Neural cell (in vitro differentiated cells): ENCODE measurements around the gene PFN2. TPM values are rescaled to one million over a fixed set of nuclear protein-coding genes. Genes with fewer than 3 reads are reported as not detected.
A peak's percentile ranks its signal among the peaks of the same experiment; 100 is the strongest.

Experiments
- H2AFZ ChIP-seq: fragments of 200-600, 300-800 bp; sonication (generic), shearing (Covaris generic); 2 replicates; pipeline ENCODE4 v1.6.0; 2014; ENCODE audit warnings: low read depth, mild to moderate bottlenecking, antibody characterized with exemption, low read length, moderate library complexity
- H3F3A ChIP-seq: fragments of 200-600 bp; shearing (Covaris generic); 2 replicates; pipeline ENCODE4 v1.6.1; 2016; ENCODE audit warnings: mild to moderate bottlenecking, moderate library complexity, mixed read lengths, antibody characterized with exemption, low read length; ENCODE audit not compliant: insufficient read depth, poor library complexity, severe bottlenecking
- H3K27ac ChIP-seq: fragments of 200-600, 300-800 bp; sonication (generic), shearing (Covaris generic); 2 replicates; pipeline ENCODE4 v1.5.1; 2014; ENCODE audit warnings: mild to moderate bottlenecking, low read length, moderate library complexity
- H3K27me3 ChIP-seq: fragments of 300-800, 200-600 bp; sonication (generic), shearing (Covaris generic); 2 replicates; pipeline ENCODE4 v1.6.0; 2014; ENCODE audit warnings: mild to moderate bottlenecking, low read depth, low read length, moderate library complexity; ENCODE audit not compliant: insufficient read depth
- H3K36me3 ChIP-seq: fragments of 300-800, 200-600 bp; sonication (generic), shearing (Covaris generic); 2 replicates; pipeline ENCODE4 v1.5.1; 2014; ENCODE audit warnings: mild to moderate bottlenecking, antibody characterized with exemption, low read length, moderate library complexity; ENCODE audit not compliant: insufficient read depth
- H3K4me2 ChIP-seq: fragments of 300-800, 200-600 bp; sonication (generic), shearing (Covaris generic); 2 replicates; pipeline ENCODE4 v1.6.0; 2014; ENCODE audit warnings: mild to moderate bottlenecking, low read length
- H3K4me3 ChIP-seq: fragments of 300-800, 200-600 bp; sonication (generic), shearing (Covaris generic); 2 replicates; pipeline ENCODE4 v1.5.1; 2014; ENCODE audit warnings: mild to moderate bottlenecking, low read length, moderate library complexity
- H3K79me2 ChIP-seq: fragments of 200-600 bp; shearing (Covaris generic); replicated peaks from 2 replicates; pipeline ENCODE4 v1.6.0; 2014; ENCODE audit warnings: mild to moderate bottlenecking, low read length, moderate library complexity; ENCODE audit not compliant: insufficient read depth
- H3K9ac ChIP-seq: fragments of 300-800, 200-600 bp; sonication (generic), shearing (Covaris generic); 2 replicates; pipeline ENCODE4 v1.6.1; 2016; ENCODE audit warnings: mild to moderate bottlenecking, low read length, mixed read lengths
- H3K9me2 ChIP-seq: fragments of 200-600 bp; shearing (Covaris generic); 2 replicates; pipeline ENCODE4 v1.6.1; 2016; ENCODE audit warnings: mild to moderate bottlenecking, low read length, mixed read lengths; ENCODE audit not compliant: insufficient read depth
- H3K9me3 ChIP-seq: fragments of 200-600, 300-800 bp; sonication (generic), shearing (Covaris generic); 2 replicates; pipeline ENCODE4 v1.6.1; 2016; ENCODE audit warnings: mild to moderate bottlenecking, mixed run types, low read length, moderate library complexity, mixed read lengths
- H4K20me1 ChIP-seq: fragments of 200-600 bp; shearing (Covaris generic); 2 replicates; pipeline ENCODE4 v1.6.1; 2016; ENCODE audit warnings: mild to moderate bottlenecking, mixed run types; ENCODE audit not compliant: insufficient read depth
- EP300 ChIP-seq: fragments of 450-650 bp; conservative IDR thresholded peaks from 2 replicates; pipeline ENCODE4 v1.6.1; 2014; ENCODE audit warnings: antibody characterized with exemption, mild to moderate bottlenecking, moderate library complexity; ENCODE audit not compliant: poor library complexity, severe bottlenecking
- EZH2 ChIP-seq: fragments of 200-600, 300-800 bp; shearing (Covaris generic), sonication (generic); IDR thresholded peaks from 2 replicates; pipeline ENCODE4 v1.6.1; 2014; ENCODE audit warnings: antibody characterized with exemption, low read length, borderline replicate concordance, mild to moderate bottlenecking; ENCODE audit not compliant: insufficient read depth, poor library complexity, severe bottlenecking
- MXI1 ChIP-seq: fragments of 450-650 bp; conservative IDR thresholded peaks from 2 replicates; pipeline ENCODE4 v1.6.1; 2014; ENCODE audit warnings: antibody characterized with exemption, mild to moderate bottlenecking; ENCODE audit not compliant: poor library complexity, severe bottlenecking
- POLR2AphosphoS5 ChIP-seq: IDR thresholded peaks from 2 replicates; pipeline ENCODE4 v1.6.1; 2012
- RAD21 ChIP-seq: fragments of 450-650 bp; conservative IDR thresholded peaks from 2 replicates; pipeline ENCODE4 v1.6.1; 2014; ENCODE audit warnings: antibody characterized with exemption, mild to moderate bottlenecking, moderate library complexity
- REST ChIP-seq: IDR thresholded peaks from 2 replicates; pipeline ENCODE4 v1.6.1; 2012; ENCODE audit warnings: borderline replicate concordance
- SMC3 ChIP-seq: fragments of 450-650 bp; conservative IDR thresholded peaks from 2 replicates; pipeline ENCODE4 v1.6.1; 2014; ENCODE audit warnings: antibody characterized with exemption, mild to moderate bottlenecking, moderate library complexity; ENCODE audit not compliant: poor library complexity
- TAF1 ChIP-seq: IDR thresholded peaks from 2 replicates; pipeline ENCODE4 v1.6.1; 2012; ENCODE audit warnings: low read depth
- polyA minus RNA-seq: library from RNA; depleted of rRNA, polyadenylated mRNA; stranded (reverse); fragments of >200 nt; gene quantifications from 2 replicates; pipeline ENCODE4 v1.2.3, GENCODE V29; 2014
- polyA plus RNA-seq: library from polyadenylated mRNA; depleted of rRNA; stranded (reverse); fragments of >200 nt; gene quantifications from 2 replicates; pipeline ENCODE4 v1.2.3, GENCODE V29; 2014
- TF ChIP-seq, protein P1 (sequence below): fragments of 450-650 bp; IDR thresholded peaks from 2 replicates; pipeline ENCODE4 v1.5.1; 2014; ENCODE audit warnings: antibody characterized with exemption, mild to moderate bottlenecking, moderate library complexity; ENCODE audit not compliant: poor library complexity, severe bottlenecking

PFN2 gene
- polyA plus RNA-seq (527 and 542 TPM in 2 replicates), polyA minus RNA-seq (387 and 394 TPM in 2 replicates)

GRCh38 chr3:149970716-149971402 lies at the start of gene PFN2:
Gene PFN2, minus strand, starts transcription at chr3:149970895. Its CDS starts 39 bp downstream, at chr3:149970856.
- no peaks in the 10 kb centered on the region for H3K9me3 ChIP-seq
- H3K4me2 ChIP-seq: peak within 1 kb of the TSS; percentile 93
- no peaks in the 10 kb centered on the region for H3K36me3 ChIP-seq
- H2AFZ ChIP-seq: peak within 1 kb of the TSS; percentile 83
- H3K27ac ChIP-seq: peak within 1 kb of the TSS; percentile 96
- no peaks in the 10 kb centered on the region for H3F3A ChIP-seq
- H3K9me2 ChIP-seq: no peaks in the 10 kb centered on the region
- no peaks in the 10 kb centered on the region for H3K27me3 ChIP-seq
- H3K4me3 ChIP-seq: peak within 1 kb of the TSS; percentile 71
- H3K79me2 ChIP-seq: peaks cover 65% of the 10 kb centered on the region
- H3K9ac ChIP-seq: peak within 1 kb of the TSS; percentile 96
- TF ChIP-seq EP300 (peak; percentile 71), MXI1 (peak; percentile 96), TAF1 (peak; percentile 91), REST (peak; percentile 68), POLR2AphosphoS5 (peak; percentile 88), SMC3 (no peak), RAD21 (no peak), EZH2 (no peak)
- TF ChIP-seq, protein P1, sequence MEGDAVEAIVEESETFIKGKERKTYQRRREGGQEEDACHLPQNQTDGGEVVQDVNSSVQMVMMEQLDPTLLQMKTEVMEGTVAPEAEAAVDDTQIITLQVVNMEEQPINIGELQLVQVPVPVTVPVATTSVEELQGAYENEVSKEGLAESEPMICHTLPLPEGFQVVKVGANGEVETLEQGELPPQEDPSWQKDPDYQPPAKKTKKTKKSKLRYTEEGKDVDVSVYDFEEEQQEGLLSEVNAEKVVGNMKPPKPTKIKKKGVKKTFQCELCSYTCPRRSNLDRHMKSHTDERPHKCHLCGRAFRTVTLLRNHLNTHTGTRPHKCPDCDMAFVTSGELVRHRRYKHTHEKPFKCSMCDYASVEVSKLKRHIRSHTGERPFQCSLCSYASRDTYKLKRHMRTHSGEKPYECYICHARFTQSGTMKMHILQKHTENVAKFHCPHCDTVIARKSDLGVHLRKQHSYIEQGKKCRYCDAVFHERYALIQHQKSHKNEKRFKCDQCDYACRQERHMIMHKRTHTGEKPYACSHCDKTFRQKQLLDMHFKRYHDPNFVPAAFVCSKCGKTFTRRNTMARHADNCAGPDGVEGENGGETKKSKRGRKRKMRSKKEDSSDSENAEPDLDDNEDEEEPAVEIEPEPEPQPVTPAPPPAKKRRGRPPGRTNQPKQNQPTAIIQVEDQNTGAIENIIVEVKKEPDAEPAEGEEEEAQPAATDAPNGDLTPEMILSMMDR: peak; percentile 7
- H4K20me1 ChIP-seq: peaks cover 18% of the 10 kb centered on the region

- Histone ChIP-seq H3K36me3 (no peaks in the 10 kb centered on the region), H3K27me3 (no peaks in the 10 kb centered on the region), H3K9me2 (no peaks in the 10 kb centered on the region), H2AFZ (no peak overlapping the region), H3F3A (no peaks in the 10 kb centered on the region), H3K4me3 (no peak overlapping the region), H3K9ac (no peak overlapping the region), H3K4me2 (no peak overlapping the region), H3K9me3 (no peaks in the 10 kb centered on the region), H3K79me2 (no peaks in the 10 kb centered on the region), H4K20me1 (no peaks in the 10 kb centered on the region), H3K27ac (no peak overlapping the region)
- no peak for TF ChIP-seq RAD21
- TF ChIP-seq POLR2AphosphoS5: no peak
- no peak for TF ChIP-seq EP300
- TF ChIP-seq, protein P1: no peak
- no peak for TF ChIP-seq SMC3
- TF ChIP-seq MXI1: no peak
- TF ChIP-seq EZH2: no peak
- TF ChIP-seq TAF1: no peak
- no peak for TF ChIP-seq REST
Observed at GRCh38 chr3:150015901-150016300, 45.2 kb upstream of the PFN2 start.
